ENCODE measurements around the gene KRTAP21-2.

DNA sequence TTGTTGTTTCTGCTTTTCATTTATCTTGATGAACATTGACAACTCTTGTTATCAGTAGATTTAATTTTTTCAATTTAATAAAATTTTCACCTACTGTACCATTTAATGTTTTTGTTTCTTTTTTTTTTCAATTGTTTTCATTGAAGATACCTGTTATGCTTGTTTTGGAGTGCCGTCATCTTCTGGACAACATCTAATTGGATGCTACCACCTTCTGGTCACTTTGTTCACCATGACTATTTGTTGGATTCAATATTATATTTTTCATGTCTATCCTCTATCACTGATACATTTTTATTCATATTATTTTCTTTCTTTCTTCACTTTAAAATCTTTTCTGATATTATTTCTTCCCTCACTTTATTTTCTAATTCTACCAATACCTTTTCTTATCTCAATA lies 14.0 kb downstream of the KRTAP21-2 start:
- TF ChIP-seq, protein P1, sequence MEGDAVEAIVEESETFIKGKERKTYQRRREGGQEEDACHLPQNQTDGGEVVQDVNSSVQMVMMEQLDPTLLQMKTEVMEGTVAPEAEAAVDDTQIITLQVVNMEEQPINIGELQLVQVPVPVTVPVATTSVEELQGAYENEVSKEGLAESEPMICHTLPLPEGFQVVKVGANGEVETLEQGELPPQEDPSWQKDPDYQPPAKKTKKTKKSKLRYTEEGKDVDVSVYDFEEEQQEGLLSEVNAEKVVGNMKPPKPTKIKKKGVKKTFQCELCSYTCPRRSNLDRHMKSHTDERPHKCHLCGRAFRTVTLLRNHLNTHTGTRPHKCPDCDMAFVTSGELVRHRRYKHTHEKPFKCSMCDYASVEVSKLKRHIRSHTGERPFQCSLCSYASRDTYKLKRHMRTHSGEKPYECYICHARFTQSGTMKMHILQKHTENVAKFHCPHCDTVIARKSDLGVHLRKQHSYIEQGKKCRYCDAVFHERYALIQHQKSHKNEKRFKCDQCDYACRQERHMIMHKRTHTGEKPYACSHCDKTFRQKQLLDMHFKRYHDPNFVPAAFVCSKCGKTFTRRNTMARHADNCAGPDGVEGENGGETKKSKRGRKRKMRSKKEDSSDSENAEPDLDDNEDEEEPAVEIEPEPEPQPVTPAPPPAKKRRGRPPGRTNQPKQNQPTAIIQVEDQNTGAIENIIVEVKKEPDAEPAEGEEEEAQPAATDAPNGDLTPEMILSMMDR (IDR thresholded peaks at IDR 0.05; ENCODE audit: insufficient read depth, low read length, poor library complexity, severe bottlenecking), result no peak
- TF ChIP-seq EZH2phosphoT487 (conservative IDR thresholded peaks at IDR 0.05; ENCODE audit: low read length), result no peak

Measured in SU-DHL-6 (cell line).